Measurements from ENCODE around the gene TSHZ2.

- no peak for TF ChIP-seq CTCF (conservative IDR thresholded peaks at IDR 0.05 in 1 of 2, IDR thresholded peaks at IDR 0.05 in 1 of 2; ENCODE audit: extremely low read depth in 1 of 2, insufficient read depth in 1 of 2, low read depth in 1 of 2, low read length in 2 of 2)
- TF ChIP-seq EZH2 (IDR thresholded peaks at IDR 0.05; ENCODE audit: borderline replicate concordance, low read length): no peak
Observed at GRCh38 chr20:53237461-53237860, 265.3 kb downstream of the TSHZ2 start.
